Renal cortex interstitium (tissue), 11 donors: Measurements from ENCODE around the gene SLC2A10. TPM values are rescaled to one million over a fixed set of nuclear protein-coding genes. Genes with fewer than 3 reads are reported as not detected.

Experiments
- DNase-seq, 11 donors: peaks; one replicate each; pipeline ENCODE4 v3.0.0-alpha.2; 2013; ENCODE audit warnings: low read depth in 9 of 11, low spot score in 4 of 11; ENCODE audit errors: extremely low read depth in 1 of 11
- polyA plus RNA-seq, 3 donors: library from polyadenylated mRNA; unstranded; fragments of 120-200 nt; gene quantifications; one replicate each; pipeline ENCODE4 v1.2.1, GENCODE V29; 2013; ENCODE audit not compliant: insufficient read length in 3 of 3

SLC2A10 gene
- polyA plus RNA-seq, 3 donors = 15.3 to 18.8 (median 16.8) TPM

- DNase-seq = no peak
Observed at GRCh38 chr20:46775806-46776205, 66.4 kb downstream of the SLC2A10 start.

- no peak for DNase-seq
Observed at GRCh38 chr20:46777331-46777730, 67.9 kb downstream of the SLC2A10 start.

GRCh38 chr20:46779831-46780230 is 70.4 kb downstream of the SLC2A10 start:
- DNase-seq = no peak

- no peak for DNase-seq
Observed at GRCh38 chr20:46784436-46785127, 75.1 kb downstream of the SLC2A10 start.

Other genes starting within 250 kb of the SLC2A10 start
- gene ZNF334, start 196.1 kb upstream of the SLC2A10 start, polyA plus RNA-seq = 10 to 100 TPM; 26.4 to 44.9 (median 33.6) TPM
- not detected for gene OCSTAMP, start 159.0 kb upstream of the SLC2A10 start, polyA plus RNA-seq
- 10 to 100 TPM; 17.4 to 24.8 (median 19.7) TPM for gene SLC13A3, start 58.2 kb upstream of the SLC2A10 start, polyA plus RNA-seq
- 10 to 100 TPM; 14.5 to 18.2 (median 17.0) TPM for gene TP53RK, start 20.2 kb upstream of the SLC2A10 start, polyA plus RNA-seq
- gene EYA2, start 185.2 kb downstream of the SLC2A10 start, polyA plus RNA-seq = under 1 TPM; 0.40 to 0.95 (median 0.56) TPM